OCI-LY1 (cell line): ENCODE results near the gene ADARB2.

ENCODE experiments used
- H2AFZ ChIP-seq: fragments of 200-600 bp; sonication (generic), shearing (Covaris generic); 2 replicates; pipeline ENCODE4 v1.6.0; 2014; ENCODE audit warnings: antibody characterized with exemption, mild to moderate bottlenecking, low read length
- H3F3A ChIP-seq: fragments of 200-600 bp; sonication (generic), shearing (Covaris generic); 2 replicates; pipeline ENCODE4 v1.6.0; 2014; ENCODE audit warnings: mild to moderate bottlenecking, antibody characterized with exemption, low read length, moderate library complexity; ENCODE audit not compliant: insufficient read depth
- H3K27ac ChIP-seq: fragments of 200-600 bp; sonication (generic); 2 replicates; pipeline ENCODE4 v1.5.1; 2014; ENCODE audit warnings: low read length, mixed run types, mild to moderate bottlenecking, low read depth; ENCODE audit not compliant: poor library complexity, severe bottlenecking
- H3K27me3 ChIP-seq: fragments of 200-600 bp; sonication (generic); 2 replicates; pipeline ENCODE4 v1.6.0; 2014; ENCODE audit warnings: antibody characterized with exemption, mild to moderate bottlenecking, low read length, moderate library complexity; ENCODE audit not compliant: insufficient read depth
- H3K36me3 ChIP-seq: fragments of 200-600 bp; sonication (generic); 2 replicates; pipeline ENCODE4 v1.6.1; 2014; ENCODE audit warnings: mild to moderate bottlenecking, antibody characterized with exemption, low read length, moderate library complexity, mixed read lengths; ENCODE audit not compliant: insufficient read depth
- H3K4me1 ChIP-seq: fragments of 200-600 bp; sonication (generic); 2 replicates; pipeline ENCODE4 v1.5.1; 2014; ENCODE audit warnings: mild to moderate bottlenecking, low read length, moderate library complexity; ENCODE audit not compliant: insufficient read depth, severe bottlenecking
- H3K4me2 ChIP-seq: fragments of 200-600 bp; sonication (generic), shearing (Covaris generic); 2 replicates; pipeline ENCODE4 v1.6.1; 2014; ENCODE audit warnings: low read length
- H3K4me3 ChIP-seq: fragments of 200-600 bp; sonication (generic); 2 replicates; pipeline ENCODE4 v1.5.1; 2014; ENCODE audit warnings: low read length, low read depth, mild to moderate bottlenecking, mixed read lengths; ENCODE audit not compliant: poor library complexity, severe bottlenecking
- H3K79me2 ChIP-seq: fragments of 200-600 bp; shearing (Covaris generic); 2 replicates; pipeline ENCODE4 v1.6.1; 2016; ENCODE audit warnings: mixed run types, low read length, mixed read lengths; ENCODE audit not compliant: insufficient read depth
- H3K9ac ChIP-seq: fragments of 200-600 bp; sonication (generic), shearing (Covaris generic); 2 replicates; pipeline ENCODE4 v1.6.1; 2014; ENCODE audit warnings: mild to moderate bottlenecking, low read length, mixed read lengths
- H3K9me2 ChIP-seq: fragments of 200-600 bp; sonication (generic), shearing (Covaris generic); 2 replicates; pipeline ENCODE4 v1.6.1; 2014; ENCODE audit warnings: low read depth, mild to moderate bottlenecking, low read length, mixed read lengths
- H3K9me3 ChIP-seq: fragments of 200-600 bp; shearing (Covaris generic); 2 replicates; pipeline ENCODE4 v1.6.1; 2014; ENCODE audit warnings: low read length, mixed read lengths
- H4K20me1 ChIP-seq: fragments of 200-600 bp; sonication (generic), shearing (Covaris generic); 2 replicates; pipeline ENCODE4 v1.6.0; 2016; ENCODE audit warnings: mild to moderate bottlenecking, low read length; ENCODE audit not compliant: insufficient read depth
- EZH2 ChIP-seq: fragments of 200-600 bp; sonication (generic), shearing (Covaris generic); IDR thresholded peaks from 2 replicates; pipeline ENCODE4 v1.8.0; 2017; ENCODE audit warnings: borderline replicate concordance, mixed run types, mild to moderate bottlenecking, antibody characterized with exemption, low read length, moderate library complexity, mixed read lengths
- TF ChIP-seq, protein P1 (sequence below): fragments of 200-600 bp; sonication (generic), shearing (Covaris generic); IDR thresholded peaks from 2 replicates; pipeline ENCODE4 v1.5.1; 2017; ENCODE audit warnings: mild to moderate bottlenecking, antibody characterized with exemption, low read length, moderate library complexity, mixed read lengths

ADARB2 gene

GRCh38 chr10:1652151-1652550 is 85.2 kb downstream of the ADARB2 start:
- TF ChIP-seq, protein P1, sequence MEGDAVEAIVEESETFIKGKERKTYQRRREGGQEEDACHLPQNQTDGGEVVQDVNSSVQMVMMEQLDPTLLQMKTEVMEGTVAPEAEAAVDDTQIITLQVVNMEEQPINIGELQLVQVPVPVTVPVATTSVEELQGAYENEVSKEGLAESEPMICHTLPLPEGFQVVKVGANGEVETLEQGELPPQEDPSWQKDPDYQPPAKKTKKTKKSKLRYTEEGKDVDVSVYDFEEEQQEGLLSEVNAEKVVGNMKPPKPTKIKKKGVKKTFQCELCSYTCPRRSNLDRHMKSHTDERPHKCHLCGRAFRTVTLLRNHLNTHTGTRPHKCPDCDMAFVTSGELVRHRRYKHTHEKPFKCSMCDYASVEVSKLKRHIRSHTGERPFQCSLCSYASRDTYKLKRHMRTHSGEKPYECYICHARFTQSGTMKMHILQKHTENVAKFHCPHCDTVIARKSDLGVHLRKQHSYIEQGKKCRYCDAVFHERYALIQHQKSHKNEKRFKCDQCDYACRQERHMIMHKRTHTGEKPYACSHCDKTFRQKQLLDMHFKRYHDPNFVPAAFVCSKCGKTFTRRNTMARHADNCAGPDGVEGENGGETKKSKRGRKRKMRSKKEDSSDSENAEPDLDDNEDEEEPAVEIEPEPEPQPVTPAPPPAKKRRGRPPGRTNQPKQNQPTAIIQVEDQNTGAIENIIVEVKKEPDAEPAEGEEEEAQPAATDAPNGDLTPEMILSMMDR, result no peak
- no peak for TF ChIP-seq EZH2
- H4K20me1 ChIP-seq, result no peaks in the 10 kb centered on the region

DNA sequence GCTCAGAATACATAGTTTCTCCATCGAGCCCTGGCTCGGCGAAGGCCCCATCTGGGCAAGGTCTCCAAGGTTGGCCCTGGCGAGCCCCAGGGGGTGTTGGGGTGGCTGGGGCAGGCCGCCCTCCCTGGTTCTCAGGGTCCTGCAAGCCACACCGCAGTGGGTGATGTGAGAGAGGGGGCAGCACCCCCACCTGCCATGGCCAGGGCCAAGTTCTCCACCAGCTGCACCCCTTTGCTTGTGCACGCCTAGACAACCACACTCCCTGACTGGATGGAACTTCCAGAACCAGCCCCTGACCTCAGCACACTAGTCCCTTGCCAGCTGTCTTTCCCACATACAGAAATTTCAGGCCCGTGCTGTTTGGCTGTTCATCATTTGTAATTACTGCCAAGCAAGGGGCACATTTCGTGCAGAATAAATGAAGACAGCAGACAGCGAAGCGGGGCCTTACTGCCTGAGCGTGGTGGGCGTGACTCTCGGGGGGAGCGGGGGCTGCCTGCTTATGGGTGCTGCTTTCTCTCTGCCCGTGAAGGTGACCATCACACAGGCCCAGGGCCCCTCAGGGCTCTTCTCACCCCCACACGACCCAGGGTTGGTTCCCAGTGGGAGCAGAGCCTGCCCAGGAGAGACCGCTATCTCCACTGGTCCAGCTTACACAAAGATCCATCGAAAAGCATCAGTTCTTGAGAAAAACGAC is 85.9 kb downstream of the ADARB2 start:
- H3K36me3 ChIP-seq, result no peaks in the 10 kb centered on the region
- H3K9me3 ChIP-seq, result no peaks in the 10 kb centered on the region
- no peaks in the 10 kb centered on the region for H3K27me3 ChIP-seq
- no peak overlapping the region for H3K4me2 ChIP-seq
- H2AFZ ChIP-seq, result no peak overlapping the region
- no peaks in the 10 kb centered on the region for H3F3A ChIP-seq
- H3K9ac ChIP-seq, result no peak overlapping the region
- H3K27ac ChIP-seq, result no peak overlapping the region
- no peaks in the 10 kb centered on the region for H3K79me2 ChIP-seq
- no peak for TF ChIP-seq EZH2
- TF ChIP-seq, protein P1, result no peak
- peaks cover 9% of the 10 kb centered on the region for H3K4me1 ChIP-seq
- no peaks in the 10 kb centered on the region for H4K20me1 ChIP-seq
- no peaks in the 10 kb centered on the region for H3K9me2 ChIP-seq
- no peak overlapping the region for H3K4me3 ChIP-seq

More at GRCh38 chr10:1652151-1652550, 85.2 kb downstream of the ADARB2 start:
- H3K27me3 ChIP-seq, result no peaks in the 10 kb centered on the region
- peaks cover 9% of the 10 kb centered on the region for H3K4me1 ChIP-seq
- H3K9ac ChIP-seq, result no peak overlapping the region
- H3K36me3 ChIP-seq, result no peaks in the 10 kb centered on the region
- H3K9me2 ChIP-seq, result no peaks in the 10 kb centered on the region
- H3K9me3 ChIP-seq, result no peaks in the 10 kb centered on the region
- no peak overlapping the region for H3K4me2 ChIP-seq
- H3K4me3 ChIP-seq, result no peak overlapping the region
- no peaks in the 10 kb centered on the region for H3F3A ChIP-seq
- H2AFZ ChIP-seq, result no peak overlapping the region
- no peak overlapping the region for H3K27ac ChIP-seq
- H3K79me2 ChIP-seq, result no peaks in the 10 kb centered on the region

DNA sequence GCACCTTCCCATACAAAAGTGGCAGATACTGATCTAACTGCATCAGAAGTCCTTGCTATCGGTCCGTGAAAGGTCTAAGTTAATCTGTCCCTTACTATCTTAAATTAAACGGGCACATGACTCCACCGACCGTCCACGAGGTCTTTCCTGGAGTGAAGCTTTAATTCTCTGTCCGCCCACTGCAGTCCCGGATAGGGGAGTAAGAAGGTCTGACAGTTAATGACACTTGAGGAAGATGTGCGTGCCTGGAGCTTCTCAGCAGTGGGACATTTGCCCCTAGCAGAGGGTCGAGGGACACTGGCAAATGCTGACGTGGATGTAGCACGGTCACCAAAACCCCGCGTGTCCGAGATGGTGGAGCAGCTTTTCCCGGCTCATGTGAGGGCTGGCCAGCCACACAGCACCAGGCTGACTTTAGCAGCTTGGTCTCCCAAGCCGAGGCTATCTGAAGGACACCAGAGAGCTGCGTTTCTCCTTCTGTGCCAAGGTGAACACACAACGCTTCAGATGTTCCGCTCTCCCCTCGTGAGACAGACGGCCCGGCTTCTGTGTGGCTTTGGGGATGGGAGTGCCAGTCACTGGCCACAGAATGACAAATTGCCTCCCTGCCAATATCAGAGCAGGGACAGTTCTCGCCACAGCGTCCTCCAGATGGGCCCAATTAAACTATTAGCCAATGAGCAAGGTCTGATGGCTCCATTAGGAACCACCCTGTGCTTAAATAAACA is 86.6 kb downstream of the ADARB2 start:
- no peaks in the 10 kb centered on the region for H3K79me2 ChIP-seq
- no peak overlapping the region for H3K4me3 ChIP-seq
- no peaks in the 10 kb centered on the region; the same call in 1 of the 2 replicates for H3K27me3 ChIP-seq
- H3K4me1 ChIP-seq, result peaks cover 9% of the 10 kb centered on the region
- H3K9me2 ChIP-seq, result no peaks in the 10 kb centered on the region
- H2AFZ ChIP-seq, result no peak overlapping the region
- TF ChIP-seq, protein P1, result no peak
- no peak for TF ChIP-seq EZH2
- no peak overlapping the region for H3K4me2 ChIP-seq
- H4K20me1 ChIP-seq, result no peaks in the 10 kb centered on the region
- no peak overlapping the region for H3K9ac ChIP-seq
- no peaks in the 10 kb centered on the region for H3K36me3 ChIP-seq
- no peaks in the 10 kb centered on the region for H3K9me3 ChIP-seq
- H3F3A ChIP-seq, result no peaks in the 10 kb centered on the region
- H3K27ac ChIP-seq, result no peak overlapping the region
